KMS-11 (cell line): ENCODE data around the gene FKBP2.
A peak's percentile ranks its signal among the peaks of the same experiment; 100 is the strongest.

ENCODE experiments used
- H2AFZ ChIP-seq: fragments of 200-600 bp; sonication (generic); 2 replicates; pipeline ENCODE4 v1.6.1; 2016; ENCODE audit warnings: antibody characterized with exemption, mixed run types, low read depth
- H3K27ac ChIP-seq: fragments of 200-600 bp; sonication (generic); 2 replicates; pipeline ENCODE4 v1.6.1; 2016; ENCODE audit warnings: mild to moderate bottlenecking, mixed run types
- H3K27me3 ChIP-seq: fragments of 200-600 bp; sonication (generic); 2 replicates; pipeline ENCODE4 v1.6.1; 2017; ENCODE audit warnings: mild to moderate bottlenecking, low read depth, mixed run types, moderate library complexity; ENCODE audit not compliant: insufficient read depth
- H3K36me3 ChIP-seq: fragments of 200-600 bp; sonication (generic); 2 replicates; pipeline ENCODE4 v1.6.1; 2017; ENCODE audit warnings: mild to moderate bottlenecking, mixed run types; ENCODE audit not compliant: insufficient read depth
- H3K4me1 ChIP-seq: fragments of 200-600 bp; sonication (generic); 2 replicates; pipeline ENCODE4 v1.6.1; 2016; ENCODE audit warnings: mild to moderate bottlenecking, low read depth, mixed run types; ENCODE audit not compliant: poor library complexity, severe bottlenecking
- H3K4me2 ChIP-seq: fragments of 200-600 bp; sonication (generic); 2 replicates; pipeline ENCODE4 v1.7.0; 2016; ENCODE audit warnings: mild to moderate bottlenecking, mixed run types
- H3K4me3 ChIP-seq: fragments of 200-600 bp; sonication (generic); IDR thresholded peaks from 2 replicates; pipeline ENCODE4 v1.6.1; 2017; ENCODE audit warnings: low read depth, low read length, mixed read lengths; ENCODE audit not compliant: insufficient read depth
- H3K79me2 ChIP-seq: fragments of 200-600 bp; sonication (generic); 2 replicates; pipeline ENCODE4 v1.6.1; 2016; ENCODE audit warnings: low read depth, mixed run types; ENCODE audit not compliant: insufficient read depth
- H3K9ac ChIP-seq: fragments of 200-600 bp; sonication (generic); 2 replicates; pipeline ENCODE4 v1.6.1; 2016; ENCODE audit warnings: mild to moderate bottlenecking, mixed run types
- H4K20me1 ChIP-seq: fragments of 200-600 bp; sonication (generic); 2 replicates; pipeline ENCODE4 v1.6.1; 2016; ENCODE audit warnings: mild to moderate bottlenecking, mixed run types; ENCODE audit not compliant: insufficient read depth
- TF ChIP-seq, protein P1 (sequence below): fragments of 200-600 bp; sonication (generic); conservative IDR thresholded peaks from 2 replicates; pipeline ENCODE4 v1.6.1; 2017; ENCODE audit warnings: low read depth, mild to moderate bottlenecking, antibody characterized with exemption, low read length, moderate library complexity, mixed read lengths

FKBP2 gene

DNA sequence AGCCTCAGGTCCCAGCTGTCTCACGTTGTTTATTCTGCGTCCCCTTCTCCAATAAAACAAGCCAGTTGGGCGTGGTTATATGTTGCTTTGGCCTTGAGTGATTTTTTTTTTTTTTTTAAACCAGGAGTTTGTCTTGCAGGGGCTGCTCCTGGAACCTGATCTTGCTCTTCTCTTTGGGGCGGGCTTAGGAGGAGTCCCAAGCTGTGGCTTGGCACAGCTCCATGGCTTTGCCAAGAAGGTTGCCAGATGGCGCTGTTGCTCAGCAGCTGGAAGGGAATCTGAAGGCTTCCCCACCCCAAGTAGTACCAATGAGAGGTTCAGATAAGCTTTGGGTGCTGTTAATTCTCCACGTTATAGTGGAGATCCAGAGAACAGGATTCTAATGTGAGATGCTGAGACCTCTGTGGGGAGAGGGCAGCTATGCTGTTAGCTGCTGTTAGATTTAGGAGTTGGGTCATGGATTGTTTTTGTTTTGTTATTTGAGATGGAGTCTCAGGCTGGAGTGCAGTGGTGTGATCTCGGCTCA lies 36.4 kb upstream of the FKBP2 start:
- H3K9ac ChIP-seq = no peak overlapping the region
- H3K27ac ChIP-seq = peak overlapping the region; percentile 2; the same call in 1 of the 2 replicates
- peaks cover 18% of the 10 kb centered on the region; the same call in 1 of the 2 replicates for H3K36me3 ChIP-seq
- peaks cover 40% of the 10 kb centered on the region for H3K4me1 ChIP-seq
- no peaks in the 10 kb centered on the region for H3K27me3 ChIP-seq
- no peak overlapping the region for H2AFZ ChIP-seq
- no peak overlapping the region; the same call in 1 of the 2 replicates for H3K4me2 ChIP-seq
- H3K4me3 ChIP-seq = no peak overlapping the region
- TF ChIP-seq, protein P1, sequence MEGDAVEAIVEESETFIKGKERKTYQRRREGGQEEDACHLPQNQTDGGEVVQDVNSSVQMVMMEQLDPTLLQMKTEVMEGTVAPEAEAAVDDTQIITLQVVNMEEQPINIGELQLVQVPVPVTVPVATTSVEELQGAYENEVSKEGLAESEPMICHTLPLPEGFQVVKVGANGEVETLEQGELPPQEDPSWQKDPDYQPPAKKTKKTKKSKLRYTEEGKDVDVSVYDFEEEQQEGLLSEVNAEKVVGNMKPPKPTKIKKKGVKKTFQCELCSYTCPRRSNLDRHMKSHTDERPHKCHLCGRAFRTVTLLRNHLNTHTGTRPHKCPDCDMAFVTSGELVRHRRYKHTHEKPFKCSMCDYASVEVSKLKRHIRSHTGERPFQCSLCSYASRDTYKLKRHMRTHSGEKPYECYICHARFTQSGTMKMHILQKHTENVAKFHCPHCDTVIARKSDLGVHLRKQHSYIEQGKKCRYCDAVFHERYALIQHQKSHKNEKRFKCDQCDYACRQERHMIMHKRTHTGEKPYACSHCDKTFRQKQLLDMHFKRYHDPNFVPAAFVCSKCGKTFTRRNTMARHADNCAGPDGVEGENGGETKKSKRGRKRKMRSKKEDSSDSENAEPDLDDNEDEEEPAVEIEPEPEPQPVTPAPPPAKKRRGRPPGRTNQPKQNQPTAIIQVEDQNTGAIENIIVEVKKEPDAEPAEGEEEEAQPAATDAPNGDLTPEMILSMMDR = peak; percentile 73
- 0 out of 2 replicates have a peak, but pooled peaks cover 6% of the 10 kb centered on the region for H4K20me1 ChIP-seq
- peaks cover 8% of the 10 kb centered on the region; the same call in 1 of the 2 replicates for H3K79me2 ChIP-seq

DNA sequence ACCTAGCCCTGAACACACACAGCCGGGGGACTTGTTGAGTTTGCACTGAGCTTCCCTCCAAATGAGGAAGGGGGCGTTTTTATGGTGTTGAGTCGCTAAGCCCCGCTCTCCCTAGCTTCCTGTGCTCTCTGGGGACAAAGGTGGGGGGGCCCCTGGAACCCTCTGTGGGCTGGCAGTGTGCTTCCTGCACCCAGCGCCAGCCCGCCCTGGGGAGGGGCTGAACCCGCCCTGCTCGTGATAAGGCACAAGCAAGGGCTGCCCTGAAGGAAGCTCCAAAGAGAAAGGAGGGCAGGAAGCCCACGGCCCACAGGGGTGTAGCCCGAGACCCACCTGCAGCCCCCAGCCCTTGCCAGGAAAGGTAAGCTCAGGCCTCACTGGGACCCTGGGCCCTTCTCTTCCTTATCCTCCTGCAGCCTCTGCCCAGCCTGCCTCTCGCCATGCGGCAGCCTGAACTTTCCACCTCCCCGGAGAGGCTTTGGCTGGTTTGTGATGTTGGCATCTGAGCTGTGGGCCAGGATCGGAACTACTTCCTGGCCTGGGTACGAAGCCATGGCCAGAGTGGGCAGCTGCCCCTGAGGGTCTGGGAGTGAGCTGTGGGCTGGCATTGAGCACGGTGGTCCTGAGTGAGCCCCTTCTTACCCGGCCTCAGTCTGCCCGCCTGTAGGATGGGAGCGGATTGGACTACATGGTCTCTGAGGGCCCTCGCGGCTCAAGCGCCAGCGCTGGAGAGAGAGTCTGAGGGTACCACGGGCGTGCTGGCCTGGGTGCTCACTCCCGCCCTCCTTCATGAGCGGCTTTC lies 34.2 kb upstream of the FKBP2 start, which contains the start of gene FERMT3:
Gene FERMT3, plus strand, starts transcription at position 265 of the 799 bp plus-strand sequence. CDS start 644 bp downstream, outside the sequence.
- Histone ChIP-seq H3K4me1 (peaks cover 40% of the 10 kb centered on the region), H3K4me2 (peak within 1 kb of the TSS; percentile 84), H3K36me3 (peaks cover 7% of the 10 kb centered on the region; the same call in 1 of the 2 replicates), H3K9ac (peak within 1 kb of the TSS; percentile 71), H3K79me2 (peaks cover 3% of the 10 kb centered on the region; the same call in 1 of the 2 replicates), H2AFZ (peak within 1 kb of the TSS; percentile 21; the same call in 1 of the 2 replicates), H3K27ac (peak within 1 kb of the TSS; percentile 58), H3K27me3 (no peaks in the 10 kb centered on the region), H3K4me3 (no peak within 1 kb of the TSS), H4K20me1 (0 out of 2 replicates have a peak, but pooled peaks cover 6% of the 10 kb centered on the region)
- TF ChIP-seq, protein P1 = no peak; the same call in 1 of the 2 replicates

DNA sequence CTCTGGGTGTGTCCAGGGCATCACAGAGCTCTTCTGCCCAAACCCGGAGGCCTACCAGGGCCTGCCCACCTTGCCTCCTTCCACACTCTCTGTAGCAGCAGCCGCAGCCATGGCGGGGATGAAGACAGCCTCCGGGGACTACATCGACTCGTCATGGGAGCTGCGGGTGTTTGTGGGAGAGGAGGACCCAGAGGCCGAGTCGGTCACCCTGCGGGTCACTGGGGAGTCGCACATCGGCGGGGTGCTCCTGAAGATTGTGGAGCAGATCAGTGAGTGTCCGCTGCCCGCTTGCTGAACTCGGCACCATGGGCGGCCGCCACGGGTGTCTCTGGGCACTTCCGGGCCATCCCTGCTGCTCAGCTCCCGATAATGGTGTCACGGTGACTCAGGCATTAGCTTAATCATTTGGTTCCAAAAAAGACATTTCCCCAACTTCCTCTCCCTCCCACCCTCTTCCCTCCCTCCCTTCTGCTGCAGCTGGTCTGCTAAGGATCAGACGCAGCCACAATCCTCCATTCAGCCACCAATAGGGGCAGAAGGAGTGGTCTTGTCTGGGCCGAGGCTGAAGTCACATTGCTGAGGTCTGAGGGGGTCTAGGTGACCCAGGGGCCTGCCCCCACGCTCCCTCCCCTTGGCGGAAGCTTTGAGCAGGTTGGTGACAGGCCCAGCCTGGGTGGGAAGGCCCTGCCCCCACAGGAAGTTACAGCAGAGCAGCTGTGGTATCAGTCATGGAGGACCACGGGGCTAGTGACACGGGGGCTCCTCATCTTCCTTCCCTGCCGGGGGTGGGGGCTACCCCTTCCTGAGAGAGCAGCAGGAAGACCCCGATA lies 33.4 kb upstream of the FKBP2 start:
- TF ChIP-seq, protein P1 = no peak
- Histone ChIP-seq H3K36me3 (no peaks in the 10 kb centered on the region; the same call in 1 of the 2 replicates), H3K4me3 (no peak overlapping the region), H3K79me2 (no peaks in the 10 kb centered on the region; the same call in 1 of the 2 replicates), H2AFZ (peak overlapping the region; percentile 21; the same call in 1 of the 2 replicates), H3K9ac (peak overlapping the region; percentile 71), H3K4me2 (peak overlapping the region; percentile 84), H3K27me3 (no peaks in the 10 kb centered on the region), H3K4me1 (peaks cover 40% of the 10 kb centered on the region), H4K20me1 (0 out of 2 replicates have a peak, but pooled peaks cover 6% of the 10 kb centered on the region), H3K27ac (peak overlapping the region; percentile 58)
